Lower leg skin (tissue), 3 donors: ENCODE results near the gene CNTN4.

Source experiments
- CTCF ChIP-seq, 3 donors: fragments of 450-650 bp; IDR thresholded peaks; one replicate each; pipeline ENCODE4 v1.5.1; 2016; ENCODE audit warnings: antibody characterized with exemption in 3 of 3, mild to moderate bottlenecking in 3 of 3, moderate library complexity in 2 of 3
- POLR2A ChIP-seq, 2 donors: fragments of 450-650 bp; IDR thresholded peaks; one replicate each; pipeline ENCODE4 v1.6.1; 2016 to 2017; ENCODE audit warnings: antibody characterized with exemption in 2 of 2, mild to moderate bottlenecking in 1 of 2, moderate library complexity in 1 of 2

DNA sequence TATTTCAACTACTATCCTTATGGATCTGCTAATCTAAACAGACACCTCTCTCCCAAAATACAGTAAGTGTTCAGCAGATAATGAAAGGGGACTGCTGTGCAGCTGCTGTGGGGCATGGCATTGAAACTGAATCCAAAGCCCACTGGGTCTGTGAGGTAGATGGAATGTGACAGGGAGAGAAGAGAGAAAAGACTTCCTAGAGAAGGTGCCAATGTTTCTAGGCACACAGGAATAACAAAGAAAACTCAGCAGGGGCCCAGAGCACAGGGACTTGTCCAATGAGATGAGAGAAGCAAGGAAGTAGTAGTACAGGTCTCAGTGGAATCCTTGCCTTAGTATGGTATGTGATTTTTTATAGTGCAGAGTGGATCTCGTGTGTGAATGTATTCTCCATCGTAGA lies 553.7 kb downstream of the CNTN4 start:
- no peak for TF ChIP-seq CTCF (IDR thresholded peaks at IDR 0.05)
- no peak for TF ChIP-seq POLR2A (IDR thresholded peaks at IDR 0.05)
